SU-DHL-6 (cell line): ENCODE results near the gene C1orf116.

Source experiments
- EZH2phosphoT487 ChIP-seq: fragments of 200-600 bp; sonication (generic), shearing (Covaris generic); conservative IDR thresholded peaks from 2 replicates; pipeline ENCODE4 v1.6.1; 2018; ENCODE audit warnings: mild to moderate bottlenecking, antibody characterized with exemption, low read length, moderate library complexity, mixed read lengths
- TF ChIP-seq, protein P1 (sequence below): fragments of 200-600 bp; sonication (generic); IDR thresholded peaks from one replicate; pipeline ENCODE4 v1.5.1; 2017; ENCODE audit warnings: antibody characterized with exemption, mild to moderate bottlenecking, low read length, moderate library complexity; ENCODE audit not compliant: insufficient read depth, poor library complexity, severe bottlenecking

DNA sequence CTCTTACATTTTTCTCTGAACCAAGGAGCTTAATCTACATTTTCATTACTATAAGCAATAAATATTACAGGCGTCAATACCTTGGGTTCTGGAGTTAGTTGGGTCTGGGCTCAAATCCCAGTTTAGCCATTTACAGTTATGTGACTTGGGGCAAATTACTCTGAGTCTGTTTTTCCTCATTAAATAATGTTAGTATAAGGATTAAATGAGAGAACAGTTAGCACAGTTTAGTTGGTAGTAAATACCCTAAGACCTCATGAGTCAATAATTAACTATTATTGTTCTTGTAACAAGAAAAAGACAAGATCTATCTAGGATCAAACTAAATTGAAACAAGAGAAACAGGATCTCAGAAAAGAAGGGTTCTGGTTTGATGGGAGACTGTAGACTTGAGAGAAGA is 4.6 kb downstream of the C1orf116 start:
- TF ChIP-seq, protein P1, sequence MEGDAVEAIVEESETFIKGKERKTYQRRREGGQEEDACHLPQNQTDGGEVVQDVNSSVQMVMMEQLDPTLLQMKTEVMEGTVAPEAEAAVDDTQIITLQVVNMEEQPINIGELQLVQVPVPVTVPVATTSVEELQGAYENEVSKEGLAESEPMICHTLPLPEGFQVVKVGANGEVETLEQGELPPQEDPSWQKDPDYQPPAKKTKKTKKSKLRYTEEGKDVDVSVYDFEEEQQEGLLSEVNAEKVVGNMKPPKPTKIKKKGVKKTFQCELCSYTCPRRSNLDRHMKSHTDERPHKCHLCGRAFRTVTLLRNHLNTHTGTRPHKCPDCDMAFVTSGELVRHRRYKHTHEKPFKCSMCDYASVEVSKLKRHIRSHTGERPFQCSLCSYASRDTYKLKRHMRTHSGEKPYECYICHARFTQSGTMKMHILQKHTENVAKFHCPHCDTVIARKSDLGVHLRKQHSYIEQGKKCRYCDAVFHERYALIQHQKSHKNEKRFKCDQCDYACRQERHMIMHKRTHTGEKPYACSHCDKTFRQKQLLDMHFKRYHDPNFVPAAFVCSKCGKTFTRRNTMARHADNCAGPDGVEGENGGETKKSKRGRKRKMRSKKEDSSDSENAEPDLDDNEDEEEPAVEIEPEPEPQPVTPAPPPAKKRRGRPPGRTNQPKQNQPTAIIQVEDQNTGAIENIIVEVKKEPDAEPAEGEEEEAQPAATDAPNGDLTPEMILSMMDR = no peak
- no peak for TF ChIP-seq EZH2phosphoT487
